Dermis blood vessel endothelial cell (primary cell): ENCODE data around the gene MKNK1. TPM values are rescaled to one million over a fixed set of nuclear protein-coding genes. Genes with fewer than 3 reads are reported as not detected.
"Not testable (repeated sequence)": the region's sequence is repeated elsewhere in the genome, so short reads cannot be mapped to it uniquely, and the experiment has no call there.

Source experiments
- DNase-seq: peaks from one replicate; pipeline ENCODE4 v3.0.0; 2010
- total RNA-seq: library from RNA; depleted of rRNA; stranded (reverse); fragments of >200 nt; gene quantifications from 2 replicates; pipeline ENCODE4 v1.2.3, GENCODE V29; 2014

MKNK1 gene
- 24.1 and 26.4 TPM in 2 replicates for total RNA-seq

- peak; percentile 97 for DNase-seq
Observed at GRCh38 chr1:46603858-46604549, at the start of gene MKNK1. TSS of gene MKNK1 (minus strand) at chr1:46604268. CDS start at chr1:46583327, 20,941 bp downstream.

GRCh38 chr1:46653405-46653958 is 49.4 kb upstream of the MKNK1 start:
- DNase-seq, result no peak

GRCh38 chr1:46652321-46653100 is 48.4 kb upstream of the MKNK1 start:
- no peak for DNase-seq

- not testable (repeated sequence) for DNase-seq
Observed at GRCh38 chr1:46651152-46651551, 47.1 kb upstream of the MKNK1 start.

GRCh38 chr1:46650491-46650890 is 46.4 kb upstream of the MKNK1 start:
- DNase-seq, result no peak

- DNase-seq, result no peak
Observed at GRCh38 chr1:46649764-46650163, 45.7 kb upstream of the MKNK1 start.

- no peak for DNase-seq
Observed at GRCh38 chr1:46647611-46648010, 43.5 kb upstream of the MKNK1 start.

GRCh38 chr1:46646844-46647243 is 42.8 kb upstream of the MKNK1 start:
- DNase-seq, result no peak

- DNase-seq, result no peak
Observed at GRCh38 chr1:46646331-46646730, 42.3 kb upstream of the MKNK1 start.

- no peak for DNase-seq
Observed at GRCh38 chr1:46645815-46646214, 41.7 kb upstream of the MKNK1 start.

GRCh38 chr1:46643368-46643775 is 39.3 kb upstream of the MKNK1 start:
- peak; percentile 37 for DNase-seq

- no peak for DNase-seq
Observed at GRCh38 chr1:46642115-46642680, 38.1 kb upstream of the MKNK1 start.

GRCh38 chr1:46639547-46639946 is 35.5 kb upstream of the MKNK1 start:
- no peak for DNase-seq

- DNase-seq, result no peak
Observed at GRCh38 chr1:46638921-46639320, 34.9 kb upstream of the MKNK1 start.

GRCh38 chr1:46637444-46638083 is 33.5 kb upstream of the MKNK1 start:
- DNase-seq, result no peak

GRCh38 chr1:46635205-46635604 is 31.1 kb upstream of the MKNK1 start:
- DNase-seq, result no peak

GRCh38 chr1:46630719-46631118 is 26.7 kb upstream of the MKNK1 start:
- DNase-seq, result no peak

- no peak for DNase-seq
Observed at GRCh38 chr1:46623743-46624644, 19.9 kb upstream of the MKNK1 start.

GRCh38 chr1:46622344-46622743 is 18.3 kb upstream of the MKNK1 start:
- peak; percentile 72 for DNase-seq

- no peak for DNase-seq
Observed at GRCh38 chr1:46621930-46622329, 17.9 kb upstream of the MKNK1 start.

- DNase-seq, result no peak
Observed at GRCh38 chr1:46619656-46620258, 15.7 kb upstream of the MKNK1 start.
